Measurements from ENCODE around the gene CMTM1. TPM values are rescaled to one million over a fixed set of nuclear protein-coding genes. Genes with fewer than 3 reads are reported as not detected.

Gene CMTM1
- polyA plus RNA-seq, 1 donor (not counting 4 experiments of a cell fraction or from before 2014, with no cell fraction given) = 0.24 TPM

DNA sequence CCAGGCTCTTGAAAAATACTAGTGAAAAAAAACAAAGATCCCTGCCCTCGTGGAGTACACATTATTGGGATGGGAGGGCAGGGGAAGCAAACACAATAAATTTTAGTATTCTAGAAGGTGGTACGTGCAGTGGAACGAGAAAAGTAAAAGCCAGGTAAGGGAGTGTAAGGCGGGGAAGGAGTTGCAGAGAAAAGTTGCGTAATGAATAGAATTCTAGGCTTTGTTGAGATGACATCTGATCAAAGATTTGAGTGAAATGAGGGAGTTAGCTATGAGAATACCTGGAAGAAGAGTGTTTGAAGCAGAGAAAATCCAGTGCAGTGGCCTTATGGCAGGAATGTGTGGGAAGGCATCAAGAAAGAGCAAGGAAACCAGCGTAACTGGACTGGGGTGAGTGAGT, 11.7 kb upstream of the CMTM1 start:
- Histone ChIP-seq H3K9me1 (ENCODE audit: control insufficient read depth, extremely low read depth, insufficient read depth, low read length) (no peaks in the 10 kb centered on the region), H3K9ac (ENCODE audit: control insufficient read depth, extremely low read depth, insufficient read depth, low read length) (no peak overlapping the region), H2AFZ (ENCODE audit: control insufficient read depth, low read length) (no peak overlapping the region), H3K36me3 (ENCODE audit: control insufficient read depth in 2 of 2, extremely low read depth in 1 of 2, insufficient read depth in 2 of 2, low read length in 2 of 2) (no peaks in the 10 kb centered on the region), H3K4me1 (ENCODE audit: control insufficient read depth, extremely low read depth, insufficient read depth, low read length) (peaks cover 18% of the 10 kb centered on the region), H3K4me2 (ENCODE audit: control insufficient read depth, extremely low read depth, insufficient read depth, low read depth, low read length) (no peak overlapping the region), H4K20me1 (ENCODE audit: control insufficient read depth, extremely low read depth, insufficient read depth, low read length) (no peaks in the 10 kb centered on the region), H3K4me3 (ENCODE audit: control insufficient read depth in 2 of 3, extremely low read depth in 1 of 3, insufficient read depth in 2 of 3, low read depth in 1 of 3, low read length in 3 of 3) (no peak overlapping the region), H3K27ac (ENCODE audit: control insufficient read depth, insufficient read depth, low read length) (no peak overlapping the region), H3K79me2 (ENCODE audit: control insufficient read depth, insufficient read depth, low read length) (no peaks in the 10 kb centered on the region), H3K9me3 (ENCODE audit: control insufficient read depth, low read depth, low read length) (no peaks in the 10 kb centered on the region), H3K27me3 (ENCODE audit: control insufficient read depth, extremely low read depth, insufficient read depth, low read length) (no peaks in the 10 kb centered on the region)
- no peak for TF ChIP-seq EZH2 (IDR thresholded peaks at IDR 0.05; ENCODE audit: low read length)
- TF ChIP-seq, protein P1, sequence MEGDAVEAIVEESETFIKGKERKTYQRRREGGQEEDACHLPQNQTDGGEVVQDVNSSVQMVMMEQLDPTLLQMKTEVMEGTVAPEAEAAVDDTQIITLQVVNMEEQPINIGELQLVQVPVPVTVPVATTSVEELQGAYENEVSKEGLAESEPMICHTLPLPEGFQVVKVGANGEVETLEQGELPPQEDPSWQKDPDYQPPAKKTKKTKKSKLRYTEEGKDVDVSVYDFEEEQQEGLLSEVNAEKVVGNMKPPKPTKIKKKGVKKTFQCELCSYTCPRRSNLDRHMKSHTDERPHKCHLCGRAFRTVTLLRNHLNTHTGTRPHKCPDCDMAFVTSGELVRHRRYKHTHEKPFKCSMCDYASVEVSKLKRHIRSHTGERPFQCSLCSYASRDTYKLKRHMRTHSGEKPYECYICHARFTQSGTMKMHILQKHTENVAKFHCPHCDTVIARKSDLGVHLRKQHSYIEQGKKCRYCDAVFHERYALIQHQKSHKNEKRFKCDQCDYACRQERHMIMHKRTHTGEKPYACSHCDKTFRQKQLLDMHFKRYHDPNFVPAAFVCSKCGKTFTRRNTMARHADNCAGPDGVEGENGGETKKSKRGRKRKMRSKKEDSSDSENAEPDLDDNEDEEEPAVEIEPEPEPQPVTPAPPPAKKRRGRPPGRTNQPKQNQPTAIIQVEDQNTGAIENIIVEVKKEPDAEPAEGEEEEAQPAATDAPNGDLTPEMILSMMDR (optimal IDR thresholded peaks at IDR 0.05 in 1 of 3, IDR thresholded peaks at IDR 0.05 in 1 of 3, conservative IDR thresholded peaks at IDR 0.05 in 1 of 3; ENCODE audit: extremely low read depth in 1 of 3, insufficient read depth in 2 of 3, low read length in 3 of 3) = no peak
- FAIRE-seq = no peak
- DNase-seq (ENCODE audit: low read depth, low spot score) = no peak
- dilution Hi-C loops (cut with MboI; ENCODE audit: extremely low pct_ligation_motif_present, low sequenced_read_pairs) = no loop called here

DNA sequence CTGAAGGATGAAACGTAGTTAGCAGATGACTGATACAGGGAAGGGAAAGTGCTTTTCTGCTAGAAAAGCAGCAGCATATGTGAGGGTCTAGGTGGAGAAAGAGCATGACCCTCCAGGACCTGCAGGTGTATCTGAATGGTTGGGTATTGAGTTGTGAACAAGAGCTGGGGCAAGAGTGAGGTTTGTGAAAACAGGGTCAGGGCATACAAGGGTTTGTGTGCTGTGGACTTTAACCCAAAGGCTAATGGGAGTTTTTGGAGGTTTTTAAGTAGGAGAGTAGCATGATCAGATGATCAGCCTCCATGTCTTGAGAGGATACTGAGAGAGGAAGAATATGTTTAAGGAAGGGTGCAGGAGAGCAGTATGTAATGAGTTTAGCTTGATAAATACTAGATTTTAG, 6.1 kb upstream of the CMTM1 start:
- DNase-seq (ENCODE audit: low read depth, low spot score) (no peak), FAIRE-seq (no peak)
- peaks cover 0 to 4% of the 10 kb centered on the region in 2 experiments for H3K36me3 ChIP-seq (ENCODE audit: control insufficient read depth in 2 of 2, extremely low read depth in 1 of 2, insufficient read depth in 2 of 2, low read length in 2 of 2)

More for the DNA sequence above, 6.1 kb upstream of the CMTM1 start:
- TF ChIP-seq, protein P1 (optimal IDR thresholded peaks at IDR 0.05 in 1 of 3, IDR thresholded peaks at IDR 0.05 in 1 of 3, conservative IDR thresholded peaks at IDR 0.05 in 1 of 3; ENCODE audit: extremely low read depth in 1 of 3, insufficient read depth in 2 of 3, low read length in 3 of 3) = no peak
- no peak for TF ChIP-seq EZH2 (IDR thresholded peaks at IDR 0.05; ENCODE audit: low read length)
- H3K79me2 ChIP-seq (ENCODE audit: control insufficient read depth, insufficient read depth, low read length) = no peaks in the 10 kb centered on the region
- no peaks in the 10 kb centered on the region for H3K4me1 ChIP-seq (ENCODE audit: control insufficient read depth, extremely low read depth, insufficient read depth, low read length)
- dilution Hi-C loops (cut with MboI; ENCODE audit: extremely low pct_ligation_motif_present, low sequenced_read_pairs) = no loop called here
- H4K20me1 ChIP-seq (ENCODE audit: control insufficient read depth, extremely low read depth, insufficient read depth, low read length) = no peaks in the 10 kb centered on the region
- no peak overlapping the region for H3K9ac ChIP-seq (ENCODE audit: control insufficient read depth, extremely low read depth, insufficient read depth, low read length)
- H3K27me3 ChIP-seq (ENCODE audit: control insufficient read depth, extremely low read depth, insufficient read depth, low read length) = no peaks in the 10 kb centered on the region
- H2AFZ ChIP-seq (ENCODE audit: control insufficient read depth, low read length) = no peak overlapping the region
- no peak overlapping the region for H3K27ac ChIP-seq (ENCODE audit: control insufficient read depth, insufficient read depth, low read length)
- no peak overlapping the region for H3K4me2 ChIP-seq (ENCODE audit: control insufficient read depth, extremely low read depth, insufficient read depth, low read depth, low read length)
- no peaks in the 10 kb centered on the region for H3K9me3 ChIP-seq (ENCODE audit: control insufficient read depth, low read depth, low read length)
- H3K9me1 ChIP-seq (ENCODE audit: control insufficient read depth, extremely low read depth, insufficient read depth, low read length) = no peaks in the 10 kb centered on the region
- H3K4me3 ChIP-seq (ENCODE audit: control insufficient read depth in 2 of 3, extremely low read depth in 1 of 3, insufficient read depth in 2 of 3, low read depth in 1 of 3, low read length in 3 of 3) = no peak overlapping the region
